K562 (cell line): ENCODE measurements around the gene AFF1. TPM values are rescaled to one million over a fixed set of nuclear protein-coding genes. Genes with fewer than 3 reads are reported as not detected.
A peak's percentile ranks its signal among the peaks of the same experiment; 100 is the strongest.

Experiments
- ELF1 ChIP-seq: fragments of 200-800 bp; sonication (Bioruptor generic); IDR thresholded peaks from 2 replicates; pipeline ENCODE4 v1.6.1; 2016; ENCODE audit warnings: missing genetic modification characterization, missing compliant biosample characterization
- ESRRB ChIP-seq: fragments of 250-450 bp; sonication (Bioruptor Pico); IDR thresholded peaks from 2 replicates; pipeline ENCODE4 v1.5.0; 2020; ENCODE audit warnings: mild to moderate bottlenecking, moderate library complexity, borderline replicate concordance
- FOXA3 ChIP-seq, 2 experiments: fragments of 450-650 bp in 1 of 2; sonication (generic) in 1 of 2; formaldehyde crosslinking; IDR thresholded peaks in 1 of 2; conservative IDR thresholded peaks in 1 of 2; 2 replicates each; pipeline versions ENCODE4 v1.4.0 to v1.8.0; 2020 to 2022; ENCODE audit warnings: mild to moderate bottlenecking in 2 of 2, missing genetic modification reagents in 1 of 2
- GABPB2 ChIP-seq: fragments of 250-450 bp; sonication (Bioruptor Pico); conservative IDR thresholded peaks from 2 replicates; pipeline ENCODE4 v1.5.1; 2021; ENCODE audit warnings: mild to moderate bottlenecking
- HDAC2 ChIP-seq: fragments of 450-650 bp; IDR thresholded peaks from 2 replicates; pipeline ENCODE4 v1.6.1; 2016; ENCODE audit warnings: mild to moderate bottlenecking
- MCM5 ChIP-seq: fragments of 450-650 bp; IDR thresholded peaks from 2 replicates; pipeline ENCODE4 v1.6.1; 2016; ENCODE audit warnings: low read depth
- NFYB ChIP-seq: IDR thresholded peaks from 2 replicates; pipeline ENCODE4 v1.6.1; 2011; ENCODE audit warnings: mild to moderate bottlenecking, moderate library complexity; ENCODE audit not compliant: insufficient read length; ENCODE audit errors: extremely low read depth
- NONO ChIP-seq, 2 experiments: fragments of 200-400 bp in 1 of 2; fragments of 450-650 bp in 1 of 2; formaldehyde crosslinking in 1 of 2; IDR thresholded peaks; 2 replicates each; pipeline ENCODE4 v1.6.1; 2017; ENCODE audit warnings: low read depth in 2 of 2, mild to moderate bottlenecking in 2 of 2, moderate library complexity in 2 of 2, low read length in 1 of 2
- PCBP2 ChIP-seq: fragments of 200-400 bp; formaldehyde crosslinking; IDR thresholded peaks from 2 replicates; pipeline ENCODE4 v1.6.1; 2018; ENCODE audit warnings: low read length, low read depth, mild to moderate bottlenecking, moderate library complexity; ENCODE audit not compliant: poor library complexity, severe bottlenecking
- RAD21 ChIP-seq, 2 experiments: fragments of 250-450 bp in 1 of 2; fragments of 450-650 bp in 1 of 2; sonication (Bioruptor Pico) in 1 of 2; formaldehyde crosslinking in 1 of 2; IDR thresholded peaks in 1 of 2; conservative IDR thresholded peaks in 1 of 2; 2 replicates each; pipeline versions ENCODE4 v1.4.0 to v1.8.0; 2020 to 2022; ENCODE audit warnings: mild to moderate bottlenecking in 2 of 2, moderate library complexity in 1 of 2
- RBM22 ChIP-seq: fragments of 200-400 bp; formaldehyde crosslinking; IDR thresholded peaks from 2 replicates; pipeline ENCODE4 v1.6.1; 2018; ENCODE audit warnings: low read length, low read depth; ENCODE audit not compliant: poor library complexity, severe bottlenecking
- SIN3B ChIP-seq: fragments of 450-650 bp; IDR thresholded peaks from 2 replicates; pipeline ENCODE4 v1.6.1; 2017; ENCODE audit warnings: low read depth, mild to moderate bottlenecking, moderate library complexity
- SMAD3 ChIP-seq: fragments of 450-650 bp; formaldehyde crosslinking; conservative IDR thresholded peaks from 2 replicates; pipeline ENCODE4 v1.4.0; 2020; ENCODE audit warnings: mild to moderate bottlenecking
- SMC3 ChIP-seq: conservative IDR thresholded peaks from 2 replicates; pipeline ENCODE4 v1.6.1; 2011; ENCODE audit warnings: low read depth, low read length, improper control_type of control experiment; ENCODE audit not compliant: insufficient read depth
- SREBF1 ChIP-seq: fragments of 150-350 bp; IDR thresholded peaks from 2 replicates; pipeline ENCODE4 v1.6.1; 2014; ENCODE audit warnings: antibody characterized with exemption, low read depth, low read length, borderline replicate concordance
- SRSF3 ChIP-seq: fragments of 200-400 bp; formaldehyde crosslinking; IDR thresholded peaks from 2 replicates; pipeline ENCODE4 v1.6.1; 2016; ENCODE audit warnings: mild to moderate bottlenecking, low read length, moderate library complexity; ENCODE audit not compliant: insufficient read depth
- TEAD1 ChIP-seq, 2 experiments: fragments of 450-650 bp in 1 of 2; sonication (generic) in 1 of 2; formaldehyde crosslinking; IDR thresholded peaks; 2 replicates each; pipeline versions ENCODE4 v1.4.0 to v1.8.0; 2020 to 2022; ENCODE audit warnings: mild to moderate bottlenecking in 2 of 2, missing genetic modification reagents in 1 of 2
- ZSCAN29 ChIP-seq: fragments of 450-650 bp; IDR thresholded peaks from 2 replicates; pipeline ENCODE4 v1.6.1; 2017
- polyA plus RNA-seq, 8 experiments: library from polyadenylated mRNA; depleted of rRNA in 4 of 8; stranded (reverse) in 5 of 8; unstranded in 3 of 8; fragments of >200 nt; fragmentation: Nextera tagmentation in 2 of 8; fragmentation: Illumina TruSeq in 1 of 8; extraction: Ambion mirVana in 2 of 8; extraction: Trizol in 1 of 8; gene quantifications; 2 replicates each; pipeline versions ENCODE4 v1.2.1 to v1.2.3, GENCODE V29; 2011 to 2014; ENCODE audit warnings: inconsistent platforms in 1 of 8, missing spikeins in 1 of 8
- total RNA-seq, 7 experiments: library from RNA; depleted of rRNA in 6 of 7; stranded (reverse); fragments of >200 nt in 6 of 7; fragmentation: Illumina TruSeq in 2 of 7; extraction: Trizol in 2 of 7; gene quantifications; 2 replicates each; pipeline versions ENCODE4 v1.2.1 to v1.2.3, GENCODE V29; 2011 to 2021; ENCODE audit warnings: low replicate concordance in 1 of 7
- TF ChIP-seq, protein P1 (sequence below): fragments of 450-650 bp; IDR thresholded peaks from one replicate; pipeline ENCODE4 v1.6.1; 2018; ENCODE audit warnings: mild to moderate bottlenecking, moderate library complexity; ENCODE audit not compliant: partially characterized antibody
- TF ChIP-seq, protein P2 (sequence below): fragments of 250-450 bp; sonication (Bioruptor Pico); IDR thresholded peaks from 2 replicates; pipeline ENCODE4 v1.4.0; 2020; ENCODE audit warnings: mild to moderate bottlenecking

Gene AFF1
- total and polyA plus RNA-seq, 9 of the 15 experiments (the other 6 are each of a cell fraction or from before 2014, with no cell fraction given) = 4.1 to 47.5 (median 17.2) TPM

DNA sequence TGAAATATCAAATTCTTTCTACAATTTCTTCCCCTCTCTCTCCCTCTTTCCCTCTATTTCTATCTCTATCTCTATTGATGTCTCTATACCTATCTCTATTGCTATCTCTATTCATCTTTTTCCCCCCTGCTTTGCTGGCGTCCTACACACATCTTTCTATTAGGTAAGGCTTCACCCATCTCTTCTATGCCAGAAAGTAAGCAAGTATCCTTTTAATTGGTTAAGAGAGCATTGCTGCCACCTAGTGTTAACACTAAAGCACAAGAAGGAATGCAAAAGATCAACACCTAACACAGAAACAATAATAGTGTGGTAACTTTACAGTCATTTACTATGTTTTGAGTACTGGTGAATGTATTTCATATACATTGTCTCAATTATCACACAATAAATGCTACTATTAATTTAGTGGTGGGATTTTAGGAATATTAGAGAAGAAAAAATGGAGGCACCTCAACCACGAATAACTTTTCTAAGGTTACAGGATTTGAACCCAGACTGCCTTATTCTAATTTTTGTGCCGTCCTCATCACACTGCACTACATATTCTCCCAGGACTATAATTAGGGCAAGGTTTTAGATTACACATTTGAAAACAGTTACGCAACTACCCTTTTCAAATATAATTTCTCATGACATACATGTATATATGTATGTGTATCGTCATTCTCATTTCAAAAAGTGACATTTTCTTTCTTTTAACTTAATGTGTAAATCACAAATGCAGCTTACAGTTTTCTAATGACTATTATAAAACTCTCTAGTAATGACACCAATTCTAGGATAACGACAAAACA is 38.9 kb upstream of the AFF1 start (continued):
- no peak for TF ChIP-seq RBM22
- no peak for TF ChIP-seq NONO (IDR thresholded peaks at IDR 0.05; ENCODE audit: low read depth in 2 of 2, low read length in 1 of 2)
- TF ChIP-seq, protein P1, sequence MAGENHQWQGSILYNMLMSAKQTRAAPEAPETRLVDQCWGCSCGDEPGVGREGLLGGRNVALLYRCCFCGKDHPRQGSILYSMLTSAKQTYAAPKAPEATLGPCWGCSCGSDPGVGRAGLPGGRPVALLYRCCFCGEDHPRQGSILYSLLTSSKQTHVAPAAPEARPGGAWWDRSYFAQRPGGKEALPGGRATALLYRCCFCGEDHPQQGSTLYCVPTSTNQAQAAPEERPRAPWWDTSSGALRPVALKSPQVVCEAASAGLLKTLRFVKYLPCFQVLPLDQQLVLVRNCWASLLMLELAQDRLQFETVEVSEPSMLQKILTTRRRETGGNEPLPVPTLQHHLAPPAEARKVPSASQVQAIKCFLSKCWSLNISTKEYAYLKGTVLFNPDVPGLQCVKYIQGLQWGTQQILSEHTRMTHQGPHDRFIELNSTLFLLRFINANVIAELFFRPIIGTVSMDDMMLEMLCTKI = no peak
- no peak for TF ChIP-seq NFYB
- TF ChIP-seq PCBP2 = no peak
- TF ChIP-seq SRSF3 = no peak
- no peak for TF ChIP-seq HDAC2
- TF ChIP-seq GABPB2 (CRISPR knock-in tag) = no peak
- TF ChIP-seq, protein P2, sequence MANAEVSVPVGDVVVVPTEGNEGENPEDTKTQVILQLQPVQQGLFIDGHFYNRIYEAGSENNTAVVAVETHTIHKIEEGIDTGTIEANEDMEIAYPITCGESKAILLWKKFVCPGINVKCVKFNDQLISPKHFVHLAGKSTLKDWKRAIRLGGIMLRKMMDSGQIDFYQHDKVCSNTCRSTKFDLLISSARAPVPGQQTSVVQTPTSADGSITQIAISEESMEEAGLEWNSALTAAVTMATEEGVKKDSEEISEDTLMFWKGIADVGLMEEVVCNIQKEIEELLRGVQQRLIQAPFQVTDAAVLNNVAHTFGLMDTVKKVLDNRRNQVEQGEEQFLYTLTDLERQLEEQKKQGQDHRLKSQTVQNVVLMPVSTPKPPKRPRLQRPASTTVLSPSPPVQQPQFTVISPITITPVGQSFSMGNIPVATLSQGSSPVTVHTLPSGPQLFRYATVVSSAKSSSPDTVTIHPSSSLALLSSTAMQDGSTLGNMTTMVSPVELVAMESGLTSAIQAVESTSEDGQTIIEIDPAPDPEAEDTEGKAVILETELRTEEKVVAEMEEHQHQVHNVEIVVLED (CRISPR knock-in tag) = no peak
- no peak for TF ChIP-seq SIN3B
- TF ChIP-seq ELF1 (tag) = no peak
- TF ChIP-seq FOXA3 (CRISPR knock-in tag; conservative IDR thresholded peaks at IDR 0.05 in 1 of 2, IDR thresholded peaks at IDR 0.05 in 1 of 2) = peak in 1 of 2 experiments; percentile 38; a peak in 1 of 4 replicates
- peak; percentile 80 to 89 for TF ChIP-seq RAD21 (CRISPR knock-in tag; conservative IDR thresholded peaks at IDR 0.05 in 1 of 2, IDR thresholded peaks at IDR 0.05 in 1 of 2)
- no peak for TF ChIP-seq TEAD1 (CRISPR knock-in tag; IDR thresholded peaks at IDR 0.05)
- no peak for TF ChIP-seq SMAD3 (CRISPR knock-in tag)
- no peak for TF ChIP-seq MCM5
- TF ChIP-seq ZSCAN29 = no peak
- no peak for TF ChIP-seq ESRRB (CRISPR knock-in tag)
- TF ChIP-seq SMC3 = peak; percentile 61; the same call in 1 of the 2 replicates
- no peak for TF ChIP-seq SREBF1
